GM12801 (cell line): Measurements from ENCODE around the gene SERINC3.

Experiments
- CTCF ChIP-seq: IDR thresholded peaks from one replicate; pipeline ENCODE4 v1.5.1; 2011; ENCODE audit warnings: control low read depth; ENCODE audit not compliant: insufficient read length; ENCODE audit errors: extremely low read depth

The SERINC3 gene

GRCh38 chr20:44521484-44522481, at the start of gene SERINC3:
Gene SERINC3, minus strand, starts transcription at chr20:44522070. Its CDS starts 119 bp downstream, at chr20:44521951.
- no peak for TF ChIP-seq CTCF

GRCh38 chr20:44571362-44571988, 49.6 kb upstream of the SERINC3 start:
- no peak for TF ChIP-seq CTCF

DNA sequence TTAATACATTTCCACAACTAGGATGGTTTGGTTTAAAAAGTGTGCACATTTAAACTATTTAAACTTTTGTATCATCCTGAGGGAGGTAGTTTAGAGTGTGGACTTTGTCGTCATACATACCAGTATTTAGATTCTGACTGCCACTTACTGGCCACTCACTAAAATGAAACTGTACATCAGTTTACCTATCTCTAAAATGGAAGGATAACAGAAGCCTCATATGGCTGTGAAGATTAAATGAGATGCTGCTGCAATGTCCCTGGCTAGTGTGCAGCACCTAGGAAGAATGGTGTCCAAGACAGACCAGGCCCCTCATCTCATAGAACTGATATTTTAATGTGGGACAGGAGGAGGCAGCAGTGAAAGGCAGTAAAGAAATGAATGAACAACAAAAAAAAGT, 48.5 kb upstream of the SERINC3 start:
- no peak for TF ChIP-seq CTCF

GRCh38 chr20:44566811-44567210, 44.9 kb upstream of the SERINC3 start:
- TF ChIP-seq CTCF = no peak

DNA sequence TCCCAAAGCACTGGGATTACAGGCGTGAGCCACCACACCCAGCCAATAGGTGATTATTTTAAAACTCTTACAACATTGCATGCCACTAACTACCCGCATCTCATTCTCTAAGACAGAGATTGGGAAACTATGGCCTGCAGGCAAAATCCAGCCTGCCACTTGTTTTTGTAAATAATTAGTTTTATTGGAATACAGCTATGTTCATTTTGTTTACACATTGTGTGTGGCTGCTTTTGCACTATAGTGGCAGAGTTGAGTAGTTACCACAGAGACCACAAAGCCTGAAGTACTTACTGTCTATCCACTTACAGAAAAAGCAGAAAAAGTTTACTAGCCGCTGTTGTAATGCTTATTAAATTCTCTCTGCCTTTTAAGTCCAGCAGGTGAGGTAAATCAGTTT, 44.1 kb upstream of the SERINC3 start:
- TF ChIP-seq CTCF = no peak

- no peak for TF ChIP-seq CTCF
These were observed 40.0 kb upstream of the SERINC3 start for GRCh38 chr20:44561876-44562275.

DNA sequence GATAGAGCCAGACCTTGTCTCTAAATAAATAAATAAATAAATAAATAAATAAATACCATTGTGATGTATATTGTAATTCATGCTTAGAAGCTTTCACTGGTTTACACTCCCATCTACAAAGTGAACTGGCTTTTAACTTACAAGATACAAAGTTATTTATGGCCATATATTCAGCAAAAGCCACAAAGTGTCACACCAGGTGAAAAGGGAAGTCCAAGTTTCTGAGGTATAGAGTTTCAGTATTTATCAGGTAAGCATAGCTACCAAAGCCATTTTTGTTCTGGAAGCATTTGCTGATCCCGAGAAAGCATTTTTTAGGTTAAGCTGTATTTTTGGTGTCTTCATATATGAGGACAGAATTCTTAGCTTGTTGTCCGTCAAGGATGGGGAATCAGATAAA, 38.4 kb upstream of the SERINC3 start:
- TF ChIP-seq CTCF = no peak
